DMS53 (cell line): ENCODE data around the gene PRKAG2.

ENCODE experiments used
- DNase-seq: peaks from one replicate; lab custom pipeline; 2025; lab: John Stamatoyannopoulos, UW

PRKAG2 gene

GRCh38 chr7:151900986-151901621 is 24.2 kb upstream of the PRKAG2 start:
- no peak for DNase-seq

- DNase-seq = no peak
Measured at GRCh38 chr7:151900591-151900985, 23.7 kb upstream of the PRKAG2 start.

GRCh38 chr7:151899513-151900360 is 22.8 kb upstream of the PRKAG2 start:
- DNase-seq = no peak

- DNase-seq = no peak
Measured at GRCh38 chr7:151897951-151898686, 21.2 kb upstream of the PRKAG2 start.

- DNase-seq = no peak
Measured at GRCh38 chr7:151897161-151897731, 20.3 kb upstream of the PRKAG2 start.

- peak; percentile 29 for DNase-seq
Measured at GRCh38 chr7:151896486-151896885, 19.6 kb upstream of the PRKAG2 start.

GRCh38 chr7:151896086-151896485 is 19.2 kb upstream of the PRKAG2 start:
- DNase-seq = no peak

- peak; percentile 22 for DNase-seq
Measured at GRCh38 chr7:151895631-151896031, 18.7 kb upstream of the PRKAG2 start.

GRCh38 chr7:151895008-151895630 is 18.2 kb upstream of the PRKAG2 start:
- no peak for DNase-seq

GRCh38 chr7:151894111-151895007 is 17.4 kb upstream of the PRKAG2 start:
- no peak for DNase-seq

GRCh38 chr7:151893405-151893923 is 16.5 kb upstream of the PRKAG2 start:
- no peak for DNase-seq

GRCh38 chr7:151891753-151892152 is 14.8 kb upstream of the PRKAG2 start:
- DNase-seq = no peak

GRCh38 chr7:151891182-151891581 is 14.3 kb upstream of the PRKAG2 start:
- DNase-seq = no peak

- no peak for DNase-seq
Measured at GRCh38 chr7:151890355-151891004, 13.6 kb upstream of the PRKAG2 start.

GRCh38 chr7:151889406-151890354 is 12.8 kb upstream of the PRKAG2 start:
- DNase-seq = no peak

- DNase-seq = peak; percentile 19
Measured at GRCh38 chr7:151888079-151889067, 11.5 kb upstream of the PRKAG2 start.

GRCh38 chr7:151886783-151887182 is 9.9 kb upstream of the PRKAG2 start:
- no peak for DNase-seq

- no peak for DNase-seq
Measured at GRCh38 chr7:151885202-151885580, 8.3 kb upstream of the PRKAG2 start.
